ENCODE data around the gene SPIN1.

Gene SPIN1

GRCh38 chr9:88501086-88501485 lies 112.8 kb downstream of the SPIN1 start:
- no peak for DNase-seq

GRCh38 chr9:88502552-88503034 lies 114.3 kb downstream of the SPIN1 start:
- DNase-seq = no peak

GRCh38 chr9:88503081-88503844 lies 115.0 kb downstream of the SPIN1 start:
- DNase-seq = no peak

- DNase-seq = no peak
Observed at GRCh38 chr9:88503845-88504764, 115.9 kb downstream of the SPIN1 start.

- DNase-seq = no peak
Observed at GRCh38 chr9:88508326-88508725, 120.1 kb downstream of the SPIN1 start.

GRCh38 chr9:88511906-88512305 lies 123.7 kb downstream of the SPIN1 start:
- no peak for DNase-seq

GRCh38 chr9:88514247-88514646 lies 126.0 kb downstream of the SPIN1 start:
- no peak for DNase-seq

- DNase-seq = no peak
Observed at GRCh38 chr9:88521308-88521707, 133.1 kb downstream of the SPIN1 start.

GRCh38 chr9:88522360-88522759 lies 134.1 kb downstream of the SPIN1 start:
- no peak for DNase-seq

GRCh38 chr9:88523056-88523455 lies 134.8 kb downstream of the SPIN1 start:
- no peak for DNase-seq

GRCh38 chr9:88524911-88525310 lies 136.7 kb downstream of the SPIN1 start:
- no peak for DNase-seq

- DNase-seq = no peak
Observed at GRCh38 chr9:88527618-88528017, 139.4 kb downstream of the SPIN1 start.
